Loucy (cell line): ENCODE results near the gene RNF19B.
A peak's percentile ranks its signal among the peaks of the same experiment; 100 is the strongest.

Experiments
- H2AFZ ChIP-seq: fragments of 200-600 bp; sonication (generic); 2 replicates; pipeline ENCODE4 v1.6.0; 2016; ENCODE audit warnings: antibody characterized with exemption, mild to moderate bottlenecking, low read length, moderate library complexity
- H3F3A ChIP-seq: fragments of 200-600 bp; 2 replicates; pipeline ENCODE4 v1.6.0; 2016; ENCODE audit warnings: antibody characterized with exemption, low read depth, mild to moderate bottlenecking
- H3K27me3 ChIP-seq: fragments of 200-600 bp; sonication (generic); 2 replicates; pipeline ENCODE4 v1.6.1; 2014; ENCODE audit warnings: low read length, mild to moderate bottlenecking; ENCODE audit not compliant: insufficient read depth, poor library complexity, severe bottlenecking
- H3K36me3 ChIP-seq: fragments of 200-600 bp; sonication (generic); 2 replicates; pipeline ENCODE4 v1.6.1; 2016; ENCODE audit warnings: low read length; ENCODE audit not compliant: insufficient read depth
- H3K4me1 ChIP-seq: fragments of 200-600 bp; sonication (generic); 2 replicates; pipeline ENCODE4 v1.5.1; 2014; ENCODE audit warnings: low read length, mild to moderate bottlenecking; ENCODE audit not compliant: insufficient read depth, poor library complexity, severe bottlenecking
- H3K4me2 ChIP-seq: fragments of 200-600 bp; sonication (generic); 2 replicates; pipeline ENCODE4 v1.6.0; 2014; ENCODE audit warnings: antibody characterized with exemption, low read length, low read depth, mild to moderate bottlenecking; ENCODE audit not compliant: poor library complexity, severe bottlenecking
- H3K4me3 ChIP-seq: fragments of 200-600 bp; sonication (generic); 2 replicates; pipeline ENCODE4 v1.5.1; 2014; ENCODE audit warnings: low read length, mild to moderate bottlenecking, mixed read lengths; ENCODE audit not compliant: poor library complexity, severe bottlenecking
- H3K79me2 ChIP-seq: fragments of 200-600 bp; sonication (generic); 2 replicates; pipeline ENCODE4 v1.6.1; 2014; ENCODE audit warnings: low read length; ENCODE audit not compliant: insufficient read depth
- H3K9ac ChIP-seq: fragments of 200-600 bp; sonication (generic); 2 replicates; pipeline ENCODE4 v1.6.0; 2014; ENCODE audit warnings: mild to moderate bottlenecking, low read depth, low read length, moderate library complexity; ENCODE audit not compliant: poor library complexity, severe bottlenecking
- H3K9me2 ChIP-seq: fragments of 200-600 bp; sonication (generic); replicated peaks from 2 replicates; pipeline ENCODE4 v1.6.1; 2016; ENCODE audit warnings: low read depth, low read length, mixed read lengths
- H3K9me3 ChIP-seq: fragments of 200-600 bp; sonication (generic); 2 replicates; pipeline ENCODE4 v1.6.1; 2014; ENCODE audit warnings: mild to moderate bottlenecking, antibody characterized with exemption, low read length, low read depth; ENCODE audit not compliant: insufficient read depth
- H4K20me1 ChIP-seq: fragments of 200-600 bp; sonication (generic); 2 replicates; pipeline ENCODE4 v1.6.0; 2014; ENCODE audit warnings: antibody characterized with exemption, low read length, mild to moderate bottlenecking; ENCODE audit not compliant: insufficient read depth, poor library complexity, severe bottlenecking
- EZH2phosphoT487 ChIP-seq: fragments of 200-600 bp; IDR thresholded peaks from 2 replicates; pipeline ENCODE4 v1.6.1; 2018; ENCODE audit warnings: antibody characterized with exemption, mild to moderate bottlenecking, moderate library complexity, borderline replicate concordance
- TF ChIP-seq, protein P1 (sequence below): fragments of 200-600 bp; sonication (generic); conservative IDR thresholded peaks from 2 replicates; pipeline ENCODE4 v1.5.1; 2014; ENCODE audit warnings: mild to moderate bottlenecking, antibody characterized with exemption, low read length

Gene RNF19B

DNA sequence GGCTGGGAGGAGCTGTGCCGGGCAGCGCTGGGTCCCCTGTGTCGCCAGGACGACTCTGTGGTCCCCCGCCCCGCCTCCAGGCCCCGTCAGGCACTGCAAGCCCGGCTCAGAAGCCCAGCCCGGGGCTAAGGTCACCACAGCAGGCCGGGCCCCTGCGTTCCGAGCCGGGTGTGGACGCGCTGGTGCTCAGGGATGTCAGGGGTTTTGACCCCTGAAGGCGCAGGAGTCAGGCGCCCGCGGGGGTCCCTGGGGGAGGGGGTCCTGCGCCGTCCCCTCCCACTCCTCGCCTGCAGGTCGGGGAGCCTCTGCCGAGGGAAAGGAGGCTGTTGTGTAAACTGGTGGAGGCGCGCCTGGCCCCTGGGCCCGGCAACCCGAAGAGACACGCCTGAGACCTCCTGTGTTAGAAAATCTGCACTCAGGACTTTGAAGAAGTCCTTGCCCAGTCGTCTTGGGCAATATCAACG lies 39.7 kb downstream of the RNF19B start:
- no peaks in the 10 kb centered on the region for H3K9me2 ChIP-seq
- H3K9ac ChIP-seq: no peak overlapping the region
- H3K9me3 ChIP-seq: no peaks in the 10 kb centered on the region
- H3K4me1 ChIP-seq: no peaks in the 10 kb centered on the region
- no peak overlapping the region for H2AFZ ChIP-seq
- H4K20me1 ChIP-seq: no peaks in the 10 kb centered on the region
- TF ChIP-seq, protein P1, sequence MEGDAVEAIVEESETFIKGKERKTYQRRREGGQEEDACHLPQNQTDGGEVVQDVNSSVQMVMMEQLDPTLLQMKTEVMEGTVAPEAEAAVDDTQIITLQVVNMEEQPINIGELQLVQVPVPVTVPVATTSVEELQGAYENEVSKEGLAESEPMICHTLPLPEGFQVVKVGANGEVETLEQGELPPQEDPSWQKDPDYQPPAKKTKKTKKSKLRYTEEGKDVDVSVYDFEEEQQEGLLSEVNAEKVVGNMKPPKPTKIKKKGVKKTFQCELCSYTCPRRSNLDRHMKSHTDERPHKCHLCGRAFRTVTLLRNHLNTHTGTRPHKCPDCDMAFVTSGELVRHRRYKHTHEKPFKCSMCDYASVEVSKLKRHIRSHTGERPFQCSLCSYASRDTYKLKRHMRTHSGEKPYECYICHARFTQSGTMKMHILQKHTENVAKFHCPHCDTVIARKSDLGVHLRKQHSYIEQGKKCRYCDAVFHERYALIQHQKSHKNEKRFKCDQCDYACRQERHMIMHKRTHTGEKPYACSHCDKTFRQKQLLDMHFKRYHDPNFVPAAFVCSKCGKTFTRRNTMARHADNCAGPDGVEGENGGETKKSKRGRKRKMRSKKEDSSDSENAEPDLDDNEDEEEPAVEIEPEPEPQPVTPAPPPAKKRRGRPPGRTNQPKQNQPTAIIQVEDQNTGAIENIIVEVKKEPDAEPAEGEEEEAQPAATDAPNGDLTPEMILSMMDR: no peak
- H3K4me2 ChIP-seq: peak overlapping the region; percentile 39
- H3K79me2 ChIP-seq: no peaks in the 10 kb centered on the region
- H3K36me3 ChIP-seq: no peaks in the 10 kb centered on the region
- peak overlapping the region; percentile 3 for H3K4me3 ChIP-seq
- H3K27me3 ChIP-seq: peaks cover 60% of the 10 kb centered on the region
- no peaks in the 10 kb centered on the region for H3F3A ChIP-seq

- Histone ChIP-seq H4K20me1 (no peaks in the 10 kb centered on the region), H3K9me3 (no peaks in the 10 kb centered on the region), H3K4me2 (no peak overlapping the region), H3K9me2 (no peaks in the 10 kb centered on the region), H2AFZ (no peak overlapping the region), H3K9ac (no peak overlapping the region), H3K27me3 (peaks cover 76% of the 10 kb centered on the region), H3K79me2 (no peaks in the 10 kb centered on the region), H3F3A (no peaks in the 10 kb centered on the region), H3K4me1 (no peaks in the 10 kb centered on the region), H3K36me3 (no peaks in the 10 kb centered on the region), H3K4me3 (no peak overlapping the region)
- TF ChIP-seq, protein P1: no peak
- no peak for TF ChIP-seq EZH2phosphoT487
Measured at GRCh38 chr1:32920833-32921232, 43.8 kb downstream of the RNF19B start.

DNA sequence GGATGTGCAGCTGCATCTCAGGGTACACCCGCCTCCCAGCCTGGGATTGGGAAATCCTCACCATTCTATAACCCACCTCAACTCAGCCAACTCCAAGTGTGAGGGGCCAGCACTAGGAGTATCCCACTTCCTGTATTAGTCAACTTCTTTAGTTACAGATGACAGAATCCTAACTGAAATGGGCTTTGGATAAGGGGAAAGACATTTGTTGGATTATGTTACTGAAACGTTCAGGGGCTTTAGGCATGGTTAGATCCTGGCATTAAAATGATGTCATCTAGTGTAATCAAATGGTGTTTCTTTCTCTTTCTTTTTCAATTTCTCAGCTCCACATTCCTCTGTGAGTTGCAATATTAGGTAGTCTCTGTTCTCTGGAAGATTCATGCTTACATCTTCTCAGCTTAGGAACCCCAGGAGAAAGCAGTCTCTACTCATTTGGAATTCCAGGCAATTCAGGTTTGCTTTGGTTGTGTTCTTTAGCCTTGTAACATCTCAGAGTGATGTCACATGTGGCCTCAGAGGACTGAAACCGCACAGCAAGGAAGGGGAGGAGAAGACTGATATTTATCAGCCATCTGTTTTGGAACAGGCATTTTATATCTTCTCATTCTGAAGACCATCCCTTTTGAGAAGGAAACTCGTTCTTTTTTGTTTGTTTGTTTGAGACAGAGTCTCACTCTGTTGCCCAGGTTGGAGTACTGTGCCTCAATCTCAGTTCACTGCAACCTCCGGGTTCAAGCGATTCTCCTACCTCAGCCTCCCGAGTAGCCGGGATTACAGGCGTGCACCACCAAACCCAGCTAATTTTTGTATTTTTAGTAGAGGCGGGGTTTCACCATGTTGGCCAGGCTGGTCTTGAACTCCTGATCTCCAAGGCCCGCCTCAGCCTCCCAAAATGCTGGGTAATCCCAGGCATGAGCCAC lies 44.5 kb downstream of the RNF19B start:
- no peak overlapping the region for H3K4me3 ChIP-seq
- no peaks in the 10 kb centered on the region for H3K4me1 ChIP-seq
- H3K79me2 ChIP-seq: no peaks in the 10 kb centered on the region
- H3K9me3 ChIP-seq: no peaks in the 10 kb centered on the region
- no peaks in the 10 kb centered on the region for H4K20me1 ChIP-seq
- H3K9ac ChIP-seq: no peak overlapping the region
- H2AFZ ChIP-seq: no peak overlapping the region
- no peaks in the 10 kb centered on the region for H3K9me2 ChIP-seq
- no peak overlapping the region for H3K4me2 ChIP-seq
- H3K36me3 ChIP-seq: no peaks in the 10 kb centered on the region
- peaks cover 76% of the 10 kb centered on the region for H3K27me3 ChIP-seq
- H3F3A ChIP-seq: no peaks in the 10 kb centered on the region
- TF ChIP-seq EZH2phosphoT487: no peak
- TF ChIP-seq, protein P1: no peak
